GM23338 (cell line): ENCODE data around the gene LLGL1.

Source experiments
- CREB1 ChIP-seq: fragments of 250-450 bp; sonication (Bioruptor Pico); IDR thresholded peaks from 2 replicates; pipeline ENCODE4 v1.5.0; 2020; ENCODE audit warnings: low read depth, mild to moderate bottlenecking, moderate library complexity
- EZH2 ChIP-seq: fragments of 200-600 bp; sonication (generic); IDR thresholded peaks from one replicate; pipeline ENCODE4 v1.8.0; 2017; ENCODE audit warnings: antibody characterized with exemption, mild to moderate bottlenecking, low read depth; ENCODE audit not compliant: unreplicated experiment
- EZH2phosphoT487 ChIP-seq: fragments of 200-600 bp; sonication (generic); IDR thresholded peaks from one replicate; pipeline ENCODE4 v1.8.1; 2018; ENCODE audit warnings: antibody characterized with exemption; ENCODE audit not compliant: unreplicated experiment
- JUNB ChIP-seq: IDR thresholded peaks from one replicate; pipeline ENCODE4 v1.6.1; 2016; ENCODE audit warnings: antibody characterized with exemption; ENCODE audit not compliant: unreplicated experiment
- POLR2AphosphoS5 ChIP-seq: IDR thresholded peaks from 2 replicates; pipeline ENCODE4 v1.6.1; 2016; ENCODE audit warnings: antibody characterized with exemption, low read depth
- STAT1 ChIP-seq: IDR thresholded peaks from one replicate; pipeline ENCODE4 v1.6.1; 2016; ENCODE audit warnings: antibody characterized with exemption; ENCODE audit not compliant: unreplicated experiment
- ZNF114 ChIP-seq: fragments of 250-450 bp; sonication (Bioruptor Pico); IDR thresholded peaks from 2 replicates; pipeline ENCODE4 v1.5.0; 2020; ENCODE audit warnings: mild to moderate bottlenecking, moderate library complexity
- TF ChIP-seq, protein P1 (sequence below), 2 experiments: fragments of 200-600 bp in 1 of 2; sonication (generic) in 1 of 2; conservative IDR thresholded peaks; 2 replicates each; pipeline versions ENCODE4 v1.5.1 to v1.6.1; 2016 to 2017; ENCODE audit warnings: antibody characterized with exemption in 2 of 2, low read depth in 2 of 2, mild to moderate bottlenecking in 2 of 2, moderate library complexity in 1 of 2
- TF ChIP-seq, protein P2 (sequence below): IDR thresholded peaks from one replicate; pipeline ENCODE4 v1.6.1; 2018; ENCODE audit warnings: antibody characterized with exemption; ENCODE audit not compliant: unreplicated experiment
- TF ChIP-seq, protein P3 (sequence below): IDR thresholded peaks from 2 replicates; pipeline ENCODE4 v1.6.1; 2016; ENCODE audit warnings: antibody characterized with exemption
- TF ChIP-seq, protein P4 (sequence below): fragments of 250-450 bp; sonication (Bioruptor Pico); IDR thresholded peaks from 2 replicates; pipeline ENCODE4 v1.5.0; 2020; ENCODE audit warnings: mild to moderate bottlenecking, moderate library complexity

DNA sequence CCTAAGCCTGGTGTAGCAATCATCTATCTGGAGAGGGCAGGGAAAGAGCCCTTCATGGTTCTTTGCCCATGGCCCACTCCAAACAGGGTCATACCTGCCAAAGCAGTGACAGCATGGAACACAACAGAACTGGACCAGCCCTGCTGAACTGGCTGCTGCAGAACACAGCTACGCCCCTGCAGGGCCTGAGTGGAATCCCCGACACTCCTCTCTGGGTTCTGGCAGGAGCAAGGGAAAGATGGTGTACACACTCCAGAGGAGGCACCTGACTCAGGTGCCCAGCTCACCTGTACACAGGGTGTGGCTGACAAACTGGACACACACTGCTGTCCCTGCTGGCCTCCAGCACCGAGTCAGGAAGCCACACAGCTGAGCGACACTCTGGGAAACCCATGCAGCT, 54.8 kb downstream of the LLGL1 start:
- TF ChIP-seq, protein P1, sequence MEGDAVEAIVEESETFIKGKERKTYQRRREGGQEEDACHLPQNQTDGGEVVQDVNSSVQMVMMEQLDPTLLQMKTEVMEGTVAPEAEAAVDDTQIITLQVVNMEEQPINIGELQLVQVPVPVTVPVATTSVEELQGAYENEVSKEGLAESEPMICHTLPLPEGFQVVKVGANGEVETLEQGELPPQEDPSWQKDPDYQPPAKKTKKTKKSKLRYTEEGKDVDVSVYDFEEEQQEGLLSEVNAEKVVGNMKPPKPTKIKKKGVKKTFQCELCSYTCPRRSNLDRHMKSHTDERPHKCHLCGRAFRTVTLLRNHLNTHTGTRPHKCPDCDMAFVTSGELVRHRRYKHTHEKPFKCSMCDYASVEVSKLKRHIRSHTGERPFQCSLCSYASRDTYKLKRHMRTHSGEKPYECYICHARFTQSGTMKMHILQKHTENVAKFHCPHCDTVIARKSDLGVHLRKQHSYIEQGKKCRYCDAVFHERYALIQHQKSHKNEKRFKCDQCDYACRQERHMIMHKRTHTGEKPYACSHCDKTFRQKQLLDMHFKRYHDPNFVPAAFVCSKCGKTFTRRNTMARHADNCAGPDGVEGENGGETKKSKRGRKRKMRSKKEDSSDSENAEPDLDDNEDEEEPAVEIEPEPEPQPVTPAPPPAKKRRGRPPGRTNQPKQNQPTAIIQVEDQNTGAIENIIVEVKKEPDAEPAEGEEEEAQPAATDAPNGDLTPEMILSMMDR (conservative IDR thresholded peaks at IDR 0.05; ENCODE audit: low read depth in 2 of 2), result no peak
- no peak for TF ChIP-seq POLR2AphosphoS5
- TF ChIP-seq JUNB, result no peak
- no peak for TF ChIP-seq EZH2
- TF ChIP-seq, protein P2, sequence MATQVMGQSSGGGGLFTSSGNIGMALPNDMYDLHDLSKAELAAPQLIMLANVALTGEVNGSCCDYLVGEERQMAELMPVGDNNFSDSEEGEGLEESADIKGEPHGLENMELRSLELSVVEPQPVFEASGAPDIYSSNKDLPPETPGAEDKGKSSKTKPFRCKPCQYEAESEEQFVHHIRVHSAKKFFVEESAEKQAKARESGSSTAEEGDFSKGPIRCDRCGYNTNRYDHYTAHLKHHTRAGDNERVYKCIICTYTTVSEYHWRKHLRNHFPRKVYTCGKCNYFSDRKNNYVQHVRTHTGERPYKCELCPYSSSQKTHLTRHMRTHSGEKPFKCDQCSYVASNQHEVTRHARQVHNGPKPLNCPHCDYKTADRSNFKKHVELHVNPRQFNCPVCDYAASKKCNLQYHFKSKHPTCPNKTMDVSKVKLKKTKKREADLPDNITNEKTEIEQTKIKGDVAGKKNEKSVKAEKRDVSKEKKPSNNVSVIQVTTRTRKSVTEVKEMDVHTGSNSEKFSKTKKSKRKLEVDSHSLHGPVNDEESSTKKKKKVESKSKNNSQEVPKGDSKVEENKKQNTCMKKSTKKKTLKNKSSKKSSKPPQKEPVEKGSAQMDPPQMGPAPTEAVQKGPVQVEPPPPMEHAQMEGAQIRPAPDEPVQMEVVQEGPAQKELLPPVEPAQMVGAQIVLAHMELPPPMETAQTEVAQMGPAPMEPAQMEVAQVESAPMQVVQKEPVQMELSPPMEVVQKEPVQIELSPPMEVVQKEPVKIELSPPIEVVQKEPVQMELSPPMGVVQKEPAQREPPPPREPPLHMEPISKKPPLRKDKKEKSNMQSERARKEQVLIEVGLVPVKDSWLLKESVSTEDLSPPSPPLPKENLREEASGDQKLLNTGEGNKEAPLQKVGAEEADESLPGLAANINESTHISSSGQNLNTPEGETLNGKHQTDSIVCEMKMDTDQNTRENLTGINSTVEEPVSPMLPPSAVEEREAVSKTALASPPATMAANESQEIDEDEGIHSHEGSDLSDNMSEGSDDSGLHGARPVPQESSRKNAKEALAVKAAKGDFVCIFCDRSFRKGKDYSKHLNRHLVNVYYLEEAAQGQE, result no peak
- no peak for TF ChIP-seq ZNF114 (CRISPR knock-in tag)
- TF ChIP-seq CREB1 (CRISPR knock-in tag), result no peak
- no peak for TF ChIP-seq EZH2phosphoT487
- TF ChIP-seq, protein P3, sequence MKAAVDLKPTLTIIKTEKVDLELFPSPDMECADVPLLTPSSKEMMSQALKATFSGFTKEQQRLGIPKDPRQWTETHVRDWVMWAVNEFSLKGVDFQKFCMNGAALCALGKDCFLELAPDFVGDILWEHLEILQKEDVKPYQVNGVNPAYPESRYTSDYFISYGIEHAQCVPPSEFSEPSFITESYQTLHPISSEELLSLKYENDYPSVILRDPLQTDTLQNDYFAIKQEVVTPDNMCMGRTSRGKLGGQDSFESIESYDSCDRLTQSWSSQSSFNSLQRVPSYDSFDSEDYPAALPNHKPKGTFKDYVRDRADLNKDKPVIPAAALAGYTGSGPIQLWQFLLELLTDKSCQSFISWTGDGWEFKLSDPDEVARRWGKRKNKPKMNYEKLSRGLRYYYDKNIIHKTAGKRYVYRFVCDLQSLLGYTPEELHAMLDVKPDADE, result no peak
- TF ChIP-seq, protein P4, sequence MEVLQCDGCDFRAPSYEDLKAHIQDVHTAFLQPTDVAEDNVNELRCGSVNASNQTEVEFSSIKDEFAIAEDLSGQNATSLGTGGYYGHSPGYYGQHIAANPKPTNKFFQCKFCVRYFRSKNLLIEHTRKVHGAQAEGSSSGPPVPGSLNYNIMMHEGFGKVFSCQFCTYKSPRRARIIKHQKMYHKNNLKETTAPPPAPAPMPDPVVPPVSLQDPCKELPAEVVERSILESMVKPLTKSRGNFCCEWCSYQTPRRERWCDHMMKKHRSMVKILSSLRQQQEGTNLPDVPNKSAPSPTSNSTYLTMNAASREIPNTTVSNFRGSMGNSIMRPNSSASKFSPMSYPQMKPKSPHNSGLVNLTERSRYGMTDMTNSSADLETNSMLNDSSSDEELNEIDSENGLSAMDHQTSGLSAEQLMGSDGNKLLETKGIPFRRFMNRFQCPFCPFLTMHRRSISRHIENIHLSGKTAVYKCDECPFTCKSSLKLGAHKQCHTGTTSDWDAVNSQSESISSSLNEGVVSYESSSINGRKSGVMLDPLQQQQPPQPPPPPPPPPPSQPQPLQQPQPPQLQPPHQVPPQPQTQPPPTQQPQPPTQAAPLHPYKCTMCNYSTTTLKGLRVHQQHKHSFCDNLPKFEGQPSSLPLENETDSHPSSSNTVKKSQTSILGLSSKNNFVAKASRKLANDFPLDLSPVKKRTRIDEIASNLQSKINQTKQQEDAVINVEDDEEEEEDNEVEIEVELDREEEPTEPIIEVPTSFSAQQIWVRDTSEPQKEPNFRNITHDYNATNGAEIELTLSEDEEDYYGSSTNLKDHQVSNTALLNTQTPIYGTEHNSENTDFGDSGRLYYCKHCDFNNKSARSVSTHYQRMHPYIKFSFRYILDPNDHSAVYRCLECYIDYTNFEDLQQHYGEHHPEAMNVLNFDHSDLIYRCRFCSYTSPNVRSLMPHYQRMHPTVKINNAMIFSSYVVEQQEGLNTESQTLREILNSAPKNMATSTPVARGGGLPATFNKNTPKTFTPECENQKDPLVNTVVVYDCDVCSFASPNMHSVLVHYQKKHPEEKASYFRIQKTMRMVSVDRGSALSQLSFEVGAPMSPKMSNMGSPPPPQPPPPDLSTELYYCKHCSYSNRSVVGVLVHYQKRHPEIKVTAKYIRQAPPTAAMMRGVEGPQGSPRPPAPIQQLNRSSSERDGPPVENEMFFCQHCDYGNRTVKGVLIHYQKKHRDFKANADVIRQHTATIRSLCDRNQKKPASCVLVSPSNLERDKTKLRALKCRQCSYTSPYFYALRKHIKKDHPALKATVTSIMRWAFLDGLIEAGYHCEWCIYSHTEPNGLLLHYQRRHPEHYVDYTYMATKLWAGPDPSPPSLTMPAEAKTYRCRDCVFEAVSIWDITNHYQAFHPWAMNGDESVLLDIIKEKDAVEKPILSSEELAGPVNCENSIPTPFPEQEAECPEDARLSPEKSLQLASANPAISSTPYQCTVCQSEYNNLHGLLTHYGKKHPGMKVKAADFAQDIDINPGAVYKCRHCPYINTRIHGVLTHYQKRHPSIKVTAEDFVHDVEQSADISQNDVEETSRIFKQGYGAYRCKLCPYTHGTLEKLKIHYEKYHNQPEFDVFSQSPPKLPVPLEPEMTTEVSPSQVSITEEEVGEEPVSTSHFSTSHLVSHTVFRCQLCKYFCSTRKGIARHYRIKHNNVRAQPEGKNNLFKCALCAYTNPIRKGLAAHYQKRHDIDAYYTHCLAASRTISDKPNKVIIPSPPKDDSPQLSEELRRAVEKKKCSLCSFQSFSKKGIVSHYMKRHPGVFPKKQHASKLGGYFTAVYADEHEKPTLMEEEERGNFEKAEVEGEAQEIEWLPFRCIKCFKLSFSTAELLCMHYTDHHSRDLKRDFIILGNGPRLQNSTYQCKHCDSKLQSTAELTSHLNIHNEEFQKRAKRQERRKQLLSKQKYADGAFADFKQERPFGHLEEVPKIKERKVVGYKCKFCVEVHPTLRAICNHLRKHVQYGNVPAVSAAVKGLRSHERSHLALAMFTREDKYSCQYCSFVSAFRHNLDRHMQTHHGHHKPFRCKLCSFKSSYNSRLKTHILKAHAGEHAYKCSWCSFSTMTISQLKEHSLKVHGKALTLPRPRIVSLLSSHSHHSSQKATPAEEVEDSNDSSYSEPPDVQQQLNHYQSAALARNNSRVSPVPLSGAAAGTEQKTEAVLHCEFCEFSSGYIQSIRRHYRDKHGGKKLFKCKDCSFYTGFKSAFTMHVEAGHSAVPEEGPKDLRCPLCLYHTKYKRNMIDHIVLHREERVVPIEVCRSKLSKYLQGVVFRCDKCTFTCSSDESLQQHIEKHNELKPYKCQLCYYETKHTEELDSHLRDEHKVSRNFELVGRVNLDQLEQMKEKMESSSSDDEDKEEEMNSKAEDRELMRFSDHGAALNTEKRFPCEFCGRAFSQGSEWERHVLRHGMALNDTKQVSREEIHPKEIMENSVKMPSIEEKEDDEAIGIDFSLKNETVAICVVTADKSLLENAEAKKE, result no peak
- TF ChIP-seq STAT1, result no peak
